Measurements from ENCODE around the gene DMD. TPM values are rescaled to one million over a fixed set of nuclear protein-coding genes. Genes with fewer than 3 reads are reported as not detected.

Gene DMD
- total and polyA plus RNA-seq, 2 donors (not counting 1 experiment from before 2014, with no cell fraction given): 5.1 to 7.2 TPM

DNA sequence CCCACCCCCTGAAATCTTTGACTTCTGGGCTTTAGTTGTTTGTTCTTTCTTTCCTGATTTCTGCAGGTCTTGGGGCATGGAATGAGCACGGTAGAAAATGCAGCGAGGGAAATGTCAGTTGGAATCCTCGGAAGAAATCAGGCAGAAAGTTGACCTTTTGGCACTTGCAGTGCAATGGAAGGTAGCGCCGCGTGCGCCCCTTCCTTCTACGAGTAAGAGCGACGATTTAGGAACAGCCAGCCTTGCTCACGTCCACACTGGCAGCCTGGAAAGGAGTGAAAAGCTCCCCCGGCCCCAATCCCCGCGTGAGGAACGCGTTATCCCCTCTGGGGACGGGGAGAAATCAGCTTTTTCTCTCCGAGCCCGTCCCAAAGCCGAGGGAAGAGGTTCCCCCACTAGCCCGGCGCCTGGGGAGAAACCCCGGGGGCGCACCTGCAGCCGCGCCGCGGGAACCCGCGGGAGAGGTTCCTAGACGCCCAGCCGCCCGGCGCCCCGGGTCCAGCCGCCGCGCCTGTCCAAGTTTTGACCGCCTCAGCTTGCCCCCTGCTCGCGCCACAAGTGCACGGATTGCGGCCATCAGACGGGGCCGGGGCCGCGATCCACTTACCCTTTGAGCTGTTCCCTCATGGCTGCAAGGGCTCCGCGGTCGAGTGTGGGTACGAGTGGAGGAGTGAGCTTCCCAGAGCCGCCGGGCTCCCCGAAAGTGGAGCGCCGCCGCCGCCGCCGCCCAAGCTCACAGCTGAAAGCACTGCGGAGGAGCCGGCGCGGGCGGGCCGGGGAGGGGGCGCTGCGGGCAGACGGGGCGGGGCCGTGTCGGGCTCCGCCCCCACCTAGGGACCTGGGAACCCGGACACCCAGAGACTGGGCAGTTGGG lies 1944.9 kb downstream of the DMD start:
- TF ChIP-seq, protein P1, sequence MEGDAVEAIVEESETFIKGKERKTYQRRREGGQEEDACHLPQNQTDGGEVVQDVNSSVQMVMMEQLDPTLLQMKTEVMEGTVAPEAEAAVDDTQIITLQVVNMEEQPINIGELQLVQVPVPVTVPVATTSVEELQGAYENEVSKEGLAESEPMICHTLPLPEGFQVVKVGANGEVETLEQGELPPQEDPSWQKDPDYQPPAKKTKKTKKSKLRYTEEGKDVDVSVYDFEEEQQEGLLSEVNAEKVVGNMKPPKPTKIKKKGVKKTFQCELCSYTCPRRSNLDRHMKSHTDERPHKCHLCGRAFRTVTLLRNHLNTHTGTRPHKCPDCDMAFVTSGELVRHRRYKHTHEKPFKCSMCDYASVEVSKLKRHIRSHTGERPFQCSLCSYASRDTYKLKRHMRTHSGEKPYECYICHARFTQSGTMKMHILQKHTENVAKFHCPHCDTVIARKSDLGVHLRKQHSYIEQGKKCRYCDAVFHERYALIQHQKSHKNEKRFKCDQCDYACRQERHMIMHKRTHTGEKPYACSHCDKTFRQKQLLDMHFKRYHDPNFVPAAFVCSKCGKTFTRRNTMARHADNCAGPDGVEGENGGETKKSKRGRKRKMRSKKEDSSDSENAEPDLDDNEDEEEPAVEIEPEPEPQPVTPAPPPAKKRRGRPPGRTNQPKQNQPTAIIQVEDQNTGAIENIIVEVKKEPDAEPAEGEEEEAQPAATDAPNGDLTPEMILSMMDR (conservative IDR thresholded peaks at IDR 0.05 in 1 of 2, IDR thresholded peaks at IDR 0.05 in 1 of 2; ENCODE audit: low read depth in 1 of 2, low read length in 2 of 2): no peak
- no peak for TF ChIP-seq EZH2 (IDR thresholded peaks at IDR 0.05; ENCODE audit: low read length, missing control alignments)
- Histone ChIP-seq H3K27ac (ENCODE audit: insufficient read depth, low read length) (no peak overlapping the region), H3K9ac (ENCODE audit: insufficient read depth, low read length) (peak overlapping the region; percentile 13)

DNA sequence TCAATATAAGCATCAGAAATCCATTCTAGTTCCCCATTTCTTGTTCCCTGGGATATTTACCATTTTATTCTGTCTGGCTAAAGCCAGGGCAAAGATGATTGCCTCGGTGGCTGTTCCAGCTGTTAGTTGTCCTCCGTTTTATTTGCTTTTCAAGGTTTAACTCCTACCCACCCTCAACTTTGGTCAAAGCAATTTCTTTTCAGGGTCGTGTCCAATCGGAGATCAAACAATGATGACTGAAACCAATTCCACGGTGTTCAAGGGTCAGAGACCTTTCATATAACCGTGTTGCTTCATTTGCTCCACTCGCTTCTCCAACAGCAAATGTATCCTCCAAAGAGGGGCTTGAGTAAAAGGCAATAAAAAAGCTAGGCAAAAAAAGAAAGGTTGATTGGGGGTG lies 1946.0 kb downstream of the DMD start:
- Histone ChIP-seq H3K36me3 (ENCODE audit: control insufficient read depth, insufficient read depth, low read length) (no peaks in the 10 kb centered on the region), H3K4me2 (ENCODE audit: extremely low read depth, insufficient read depth, low read length) (no peak overlapping the region), H3K9me3 (ENCODE audit: control insufficient read depth, insufficient read depth, low read depth, low read length) (no peaks in the 10 kb centered on the region), H3K79me2 (ENCODE audit: control insufficient read depth, insufficient read depth, low read length) (no peaks in the 10 kb centered on the region), H3K9ac (ENCODE audit: insufficient read depth, low read length) (no peak overlapping the region), H3K27me3 (ENCODE audit: control insufficient read depth, insufficient read depth, low read length) (no peaks in the 10 kb centered on the region), H3K4me1 (ENCODE audit: control insufficient read depth, extremely low read depth, insufficient read depth, low read length) (no peaks in the 10 kb centered on the region), H2AFZ (ENCODE audit: low read length) (no peak overlapping the region), H4K20me1 (ENCODE audit: control insufficient read depth, extremely low read depth, insufficient read depth, low read length) (no peaks in the 10 kb centered on the region), H3K27ac (ENCODE audit: insufficient read depth, low read length) (no peak overlapping the region), H3K4me3 (replicated peaks in 1 of 4; ENCODE audit: control extremely low read depth in 1 of 4, insufficient read depth in 1 of 4, low read depth in 3 of 4, low read length in 4 of 4) (no peak overlapping the region)
- DNase-seq (ENCODE audit: low read depth in 2 of 2): no peak
- TF ChIP-seq, protein P1 (conservative IDR thresholded peaks at IDR 0.05 in 1 of 2, IDR thresholded peaks at IDR 0.05 in 1 of 2; ENCODE audit: low read depth in 1 of 2, low read length in 2 of 2): no peak
- no peak for TF ChIP-seq EZH2 (IDR thresholded peaks at IDR 0.05; ENCODE audit: low read length, missing control alignments)

More for the DNA sequence above, 1944.9 kb downstream of the DMD start:
- Histone ChIP-seq H3K27me3 (ENCODE audit: control insufficient read depth, insufficient read depth, low read length) (no peaks in the 10 kb centered on the region), H2AFZ (ENCODE audit: low read length) (no peak overlapping the region), H3K9me3 (ENCODE audit: control insufficient read depth, insufficient read depth, low read depth, low read length) (no peaks in the 10 kb centered on the region), H3K4me2 (ENCODE audit: extremely low read depth, insufficient read depth, low read length) (peak overlapping the region; percentile 66), H3K36me3 (ENCODE audit: control insufficient read depth, insufficient read depth, low read length) (no peaks in the 10 kb centered on the region), H4K20me1 (ENCODE audit: control insufficient read depth, extremely low read depth, insufficient read depth, low read length) (no peaks in the 10 kb centered on the region), H3K4me3 (replicated peaks in 1 of 4; ENCODE audit: control extremely low read depth in 1 of 4, insufficient read depth in 1 of 4, low read depth in 3 of 4, low read length in 4 of 4) (peak overlapping the region; percentile 53 to 65 (median 58)), H3K4me1 (ENCODE audit: control insufficient read depth, extremely low read depth, insufficient read depth, low read length) (no peaks in the 10 kb centered on the region), H3K79me2 (ENCODE audit: control insufficient read depth, insufficient read depth, low read length) (no peaks in the 10 kb centered on the region)
- peak in 1 of 2 donors; percentile 28 for DNase-seq (ENCODE audit: low read depth in 2 of 2)

DNA sequence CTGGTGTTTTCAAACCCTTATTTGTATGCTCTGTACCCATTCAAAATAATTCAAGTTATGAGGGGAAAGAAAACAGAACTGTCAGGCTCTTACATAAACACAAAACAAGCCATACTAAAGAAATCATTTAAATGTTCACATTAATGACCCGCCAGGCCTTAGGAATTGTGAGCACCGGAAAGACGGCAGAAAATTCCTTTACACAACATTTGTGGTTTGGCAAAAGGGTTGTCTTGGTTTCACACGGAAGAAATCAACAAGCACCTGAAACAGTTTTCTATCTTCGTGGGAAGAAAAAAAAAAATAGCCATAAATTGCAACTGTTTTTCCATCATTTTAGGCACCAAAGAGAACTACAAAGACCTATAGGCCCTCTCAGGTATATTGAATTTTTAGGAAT lies 1951.0 kb downstream of the DMD start:
- Histone ChIP-seq H3K9me3 (ENCODE audit: control insufficient read depth, insufficient read depth, low read depth, low read length) (no peaks in the 10 kb centered on the region), H2AFZ (ENCODE audit: low read length) (no peak overlapping the region), H3K36me3 (ENCODE audit: control insufficient read depth, insufficient read depth, low read length) (no peaks in the 10 kb centered on the region), H3K4me1 (ENCODE audit: control insufficient read depth, extremely low read depth, insufficient read depth, low read length) (no peaks in the 10 kb centered on the region), H4K20me1 (ENCODE audit: control insufficient read depth, extremely low read depth, insufficient read depth, low read length) (no peaks in the 10 kb centered on the region), H3K27ac (ENCODE audit: insufficient read depth, low read length) (no peak overlapping the region), H3K4me2 (ENCODE audit: extremely low read depth, insufficient read depth, low read length) (no peak overlapping the region), H3K4me3 (replicated peaks in 1 of 4; ENCODE audit: control extremely low read depth in 1 of 4, insufficient read depth in 1 of 4, low read depth in 3 of 4, low read length in 4 of 4) (no peak overlapping the region), H3K9ac (ENCODE audit: insufficient read depth, low read length) (no peak overlapping the region), H3K27me3 (ENCODE audit: control insufficient read depth, insufficient read depth, low read length) (no peaks in the 10 kb centered on the region), H3K79me2 (ENCODE audit: control insufficient read depth, insufficient read depth, low read length) (no peaks in the 10 kb centered on the region)
- TF ChIP-seq, protein P1 (conservative IDR thresholded peaks at IDR 0.05 in 1 of 2, IDR thresholded peaks at IDR 0.05 in 1 of 2; ENCODE audit: low read depth in 1 of 2, low read length in 2 of 2): no peak
- DNase-seq (ENCODE audit: low read depth in 2 of 2): peak in 1 of 2 donors; percentile 80
